GM18861 (cell line): ENCODE measurements around the gene ATP11A.

Source experiments
- ATAC-seq: cut with Tn5 transposase; IDR thresholded peaks from one replicate; pipeline ENCODE4 v1.9.1; 2021; ENCODE audit not compliant: unreplicated experiment

The ATP11A gene

DNA sequence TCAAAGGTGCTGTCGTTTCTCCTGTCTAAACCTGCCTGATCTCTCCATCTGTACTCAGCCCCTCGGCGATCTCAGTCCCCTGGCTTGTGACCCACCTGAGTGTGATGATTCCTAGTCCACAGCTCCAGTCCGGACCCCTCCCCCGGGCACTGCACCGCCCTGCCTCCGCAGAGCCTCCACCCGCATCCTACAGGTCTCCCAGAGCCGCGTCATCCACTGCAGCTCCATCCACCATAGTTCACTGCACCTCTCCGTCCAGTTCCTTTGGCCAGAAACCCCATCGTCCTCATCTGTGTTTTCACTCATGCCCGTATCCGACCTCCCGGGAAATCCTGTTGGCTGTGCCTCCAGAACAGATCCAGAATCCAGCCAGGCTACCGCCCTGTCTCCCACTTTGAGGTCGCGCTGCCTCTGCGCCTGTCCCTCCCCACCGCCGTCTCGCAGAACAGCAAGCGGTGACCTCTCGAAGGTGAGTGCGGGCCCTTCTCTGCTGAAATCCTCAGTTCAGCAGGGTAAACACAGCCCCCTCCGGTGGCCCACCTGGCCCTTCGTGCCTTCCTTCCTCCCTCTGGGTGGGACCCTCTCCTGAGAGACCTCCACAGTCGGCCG, 227.3 kb downstream of the ATP11A start:
- no peak for ATAC-seq

DNA sequence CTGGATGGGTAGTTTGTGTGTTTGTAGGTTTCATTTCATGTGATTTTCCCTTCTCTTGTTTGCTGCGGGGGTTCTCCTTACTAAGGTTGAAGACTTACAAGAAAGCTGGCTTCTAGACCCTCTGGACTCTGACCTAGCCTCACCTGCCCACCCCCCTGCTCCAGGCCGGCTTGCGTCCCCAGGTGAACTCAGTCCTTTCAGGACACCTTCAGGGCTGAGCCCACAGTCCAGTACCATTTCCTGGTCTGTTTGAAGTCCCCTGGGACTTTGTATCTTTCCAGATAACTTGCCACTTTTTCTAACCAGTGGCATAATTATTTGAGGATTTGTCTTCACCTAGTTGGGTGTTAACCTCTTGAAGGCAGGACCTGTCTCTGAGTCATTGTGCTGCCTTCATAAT, 227.9 kb downstream of the ATP11A start:
- ATAC-seq = no peak

DNA sequence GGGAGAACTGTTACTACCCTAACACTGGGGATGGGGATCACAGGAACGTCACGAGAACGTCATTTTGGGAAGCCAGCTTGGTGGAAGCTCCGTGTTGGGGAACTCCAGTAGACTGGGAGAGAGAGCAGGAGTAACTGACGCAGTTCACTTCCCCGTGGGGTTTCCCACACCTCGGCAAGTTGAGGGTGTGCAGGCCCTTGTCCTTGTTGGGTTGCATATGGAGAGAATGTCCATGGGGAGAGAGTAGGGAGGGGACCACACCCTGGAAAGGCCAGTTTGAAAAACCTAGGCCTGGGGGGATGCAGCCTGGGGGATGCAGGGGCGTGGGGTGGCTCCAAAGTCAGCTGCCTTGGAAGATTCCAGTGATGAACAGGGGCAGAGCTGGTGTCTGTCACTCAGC, 228.4 kb downstream of the ATP11A start:
- no peak for ATAC-seq

DNA sequence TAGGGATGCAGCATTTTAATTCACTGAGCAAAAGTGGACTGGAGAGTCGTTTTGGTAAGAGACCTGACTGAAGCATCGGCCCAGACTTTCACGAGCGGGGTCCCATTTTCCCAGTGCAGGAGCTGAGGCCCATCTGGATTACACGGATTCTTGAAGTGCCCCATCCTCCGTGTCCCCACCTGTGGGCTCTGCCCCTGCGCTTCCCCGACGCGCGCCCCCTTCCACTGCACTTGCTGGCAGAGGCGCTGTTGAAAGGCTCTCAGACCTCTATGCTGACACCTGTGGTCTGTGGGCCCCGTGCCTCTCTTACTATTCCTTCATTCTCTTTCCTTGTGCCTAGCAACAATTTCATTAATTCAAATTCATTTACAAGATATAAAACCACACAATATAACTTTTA, 228.9 kb downstream of the ATP11A start:
- no peak for ATAC-seq

DNA sequence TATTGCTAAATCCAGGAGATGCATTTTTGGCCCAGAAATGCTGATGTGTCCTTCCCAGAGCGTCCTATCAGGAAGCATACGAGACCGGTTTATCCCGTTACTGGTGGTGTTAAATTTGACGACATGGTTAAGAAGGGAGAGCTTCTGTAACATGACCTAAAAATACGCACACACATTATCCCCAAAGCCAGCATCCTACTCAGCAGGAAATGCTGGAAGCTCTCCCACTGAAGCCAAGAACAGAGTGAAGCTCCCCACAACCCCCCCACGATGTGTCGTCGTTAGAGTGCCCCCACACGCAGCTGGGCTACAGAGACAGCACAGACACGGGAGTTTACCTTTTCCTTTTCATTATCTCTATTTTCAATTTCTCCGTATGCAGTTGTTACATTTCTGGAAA, 234.1 kb downstream of the ATP11A start:
- ATAC-seq = no peak

DNA sequence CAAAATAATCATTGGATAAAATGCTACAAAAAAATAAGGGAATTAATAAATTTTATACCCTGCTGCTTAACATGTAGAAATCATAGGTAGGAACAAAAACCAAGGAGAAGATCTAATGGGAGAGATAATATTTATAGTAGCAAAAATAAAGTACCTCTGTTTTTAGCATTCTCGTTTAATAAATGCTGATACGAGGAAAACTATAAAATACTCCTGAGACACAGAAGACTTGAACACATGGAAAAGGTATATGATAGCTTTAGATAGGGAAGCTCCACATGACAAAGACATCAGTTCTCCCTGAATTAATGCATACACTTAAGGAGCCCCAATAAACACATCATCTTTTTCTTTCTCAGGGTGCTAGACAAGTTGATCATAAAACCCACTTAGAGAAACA, 234.5 kb downstream of the ATP11A start:
- ATAC-seq = no peak

DNA sequence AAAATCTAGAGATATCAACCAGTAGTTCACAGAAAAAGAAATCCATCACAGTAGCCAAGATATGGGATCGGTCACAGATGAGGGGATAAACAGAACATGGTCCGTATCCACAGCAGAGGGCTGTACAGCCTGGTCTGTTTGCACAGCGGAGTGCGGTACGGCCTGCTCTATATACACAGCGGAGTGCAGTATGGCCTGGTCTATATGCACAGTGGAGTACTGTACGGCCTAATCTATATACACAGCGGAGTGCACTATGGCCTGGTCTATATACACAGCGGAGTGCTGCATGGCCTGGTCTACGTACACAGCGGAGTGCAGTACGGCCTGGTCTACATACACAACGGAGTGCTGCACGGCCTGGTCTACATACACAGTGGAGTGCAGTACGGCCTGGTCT, 236.2 kb downstream of the ATP11A start:
- ATAC-seq = no peak

DNA sequence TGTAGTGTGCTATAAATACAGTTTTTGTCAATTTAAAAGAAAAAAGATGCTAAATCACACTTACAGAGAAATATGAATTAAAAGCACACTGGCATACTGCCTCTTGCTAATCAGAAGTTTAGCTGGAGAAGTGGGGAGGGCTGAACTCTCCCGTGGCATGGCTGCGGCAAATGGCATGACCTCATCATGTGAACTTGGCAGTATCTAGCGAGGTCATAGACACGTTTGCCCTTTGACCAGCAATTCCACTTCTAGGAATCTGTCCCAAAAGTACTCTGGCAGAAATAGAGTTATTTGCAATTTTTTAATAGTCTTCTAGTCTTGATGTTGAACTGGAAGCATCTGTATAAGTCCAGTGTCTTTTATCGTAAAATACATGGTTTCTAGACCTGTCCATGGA, 237.2 kb downstream of the ATP11A start:
- ATAC-seq = no peak

DNA sequence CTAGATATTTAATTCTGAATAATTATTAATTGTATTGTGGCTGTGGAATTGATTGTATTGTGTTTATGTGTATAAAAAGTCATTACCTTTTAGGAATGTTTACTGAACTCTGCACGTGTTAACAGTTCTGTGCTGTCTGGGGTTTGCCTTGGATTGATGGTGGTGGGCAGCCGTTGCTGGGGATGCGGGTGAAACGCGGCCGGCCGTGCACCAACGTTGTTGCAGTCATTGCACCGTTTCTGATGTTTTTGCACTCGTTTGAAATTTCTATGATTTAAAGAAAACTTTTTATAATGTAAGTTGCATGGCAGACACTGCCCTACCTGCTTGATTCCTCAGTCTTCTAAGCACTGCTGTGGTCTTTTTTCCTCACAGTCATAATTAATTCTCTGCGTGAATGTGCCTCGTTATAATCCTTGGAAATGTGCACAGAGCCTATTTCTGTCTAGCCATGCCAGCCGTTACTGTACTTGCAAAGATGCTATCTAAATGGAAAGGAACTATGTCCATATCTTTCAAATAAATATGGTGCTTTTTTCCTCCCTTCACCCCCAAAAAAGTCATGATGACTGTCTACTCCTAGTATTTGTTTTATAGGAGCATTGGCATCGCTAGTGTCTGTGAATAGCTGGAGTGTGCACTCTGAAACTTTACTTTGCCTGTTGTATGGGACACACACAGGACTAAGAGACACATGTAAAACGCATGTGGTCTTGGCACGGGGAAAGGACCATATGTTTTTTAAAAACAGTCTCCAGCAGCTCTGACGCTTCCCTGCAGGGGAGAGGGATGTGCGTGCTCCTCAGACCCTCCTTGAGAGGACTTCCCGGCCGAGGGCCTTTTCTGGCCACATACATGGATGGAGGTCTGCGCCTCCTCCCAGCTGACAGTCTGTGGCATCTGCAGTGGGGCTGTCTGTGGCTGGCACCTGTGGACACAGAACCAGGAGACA, 238.5 kb downstream of the ATP11A start:
- ATAC-seq = no peak

DNA sequence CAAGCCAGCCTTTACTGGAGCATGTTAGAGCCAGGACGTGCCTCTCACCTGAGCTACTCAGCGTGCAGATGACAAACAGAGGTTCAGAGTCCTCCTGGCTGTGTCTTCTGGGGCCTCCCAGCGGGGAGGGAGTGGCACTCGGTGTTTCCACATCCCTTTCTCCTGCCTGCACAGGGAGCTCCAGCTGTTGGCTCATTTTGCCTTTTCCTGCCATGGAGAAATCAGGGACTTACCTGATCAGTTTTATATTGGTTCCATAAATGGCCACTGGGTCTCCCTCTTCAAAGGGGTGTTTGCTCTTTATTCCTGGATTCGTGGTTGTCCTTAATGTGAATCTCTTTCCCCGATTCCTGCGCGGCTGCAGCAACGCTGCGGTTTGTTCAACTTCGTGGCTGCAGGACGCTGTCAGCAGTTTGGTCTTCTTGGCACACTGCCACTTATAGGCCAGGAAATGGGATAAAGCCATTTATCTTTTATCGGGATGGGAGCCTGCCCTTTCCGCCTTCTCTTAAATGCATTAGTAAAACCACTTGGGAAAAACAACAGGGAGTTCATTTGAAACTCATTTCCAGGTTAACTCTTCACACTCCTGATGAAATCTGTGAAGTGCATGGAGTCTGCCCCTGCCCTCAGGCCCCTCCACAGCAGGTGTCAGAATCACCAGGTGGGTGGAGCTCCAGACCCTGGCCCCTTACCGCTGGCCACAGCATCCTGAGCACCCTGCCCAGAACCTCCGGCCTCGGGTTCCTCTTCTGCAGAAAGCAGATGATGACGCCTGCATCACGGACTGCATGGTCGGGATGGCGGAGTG, 239.3 kb downstream of the ATP11A start:
- no peak for ATAC-seq

DNA sequence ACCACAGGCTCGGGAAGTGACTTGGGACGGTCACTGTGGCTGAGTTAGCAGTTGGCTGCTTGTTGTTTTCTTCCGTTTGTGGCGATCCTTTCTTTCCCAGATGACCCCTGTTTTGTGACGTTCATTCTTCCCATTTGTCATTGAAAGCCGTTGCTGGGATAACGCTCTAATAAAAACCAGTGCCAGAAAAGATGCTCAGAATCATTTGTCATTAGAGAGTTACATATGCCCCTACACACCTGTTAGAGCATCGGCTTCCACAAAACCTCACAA, 239.9 kb downstream of the ATP11A start:
- ATAC-seq = no peak

DNA sequence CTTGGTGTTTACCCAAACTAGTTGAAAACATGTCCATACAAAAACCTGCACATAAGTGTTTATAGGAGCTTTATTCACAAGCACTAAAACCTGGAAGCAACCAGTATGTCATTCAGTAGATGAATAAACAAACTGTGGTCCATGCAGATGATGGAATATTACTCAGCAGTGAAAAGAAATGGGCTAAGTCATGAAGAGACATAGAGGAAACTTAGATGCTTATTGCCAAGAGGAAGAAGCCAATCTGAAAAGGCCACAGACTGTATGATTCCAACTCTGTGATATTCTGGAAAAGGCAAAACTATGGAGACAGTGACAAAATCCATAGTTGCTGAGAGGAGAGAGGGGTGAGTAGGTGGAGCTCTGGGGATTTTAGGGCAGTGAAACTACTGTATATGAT, 240.4 kb downstream of the ATP11A start:
- ATAC-seq = no peak

DNA sequence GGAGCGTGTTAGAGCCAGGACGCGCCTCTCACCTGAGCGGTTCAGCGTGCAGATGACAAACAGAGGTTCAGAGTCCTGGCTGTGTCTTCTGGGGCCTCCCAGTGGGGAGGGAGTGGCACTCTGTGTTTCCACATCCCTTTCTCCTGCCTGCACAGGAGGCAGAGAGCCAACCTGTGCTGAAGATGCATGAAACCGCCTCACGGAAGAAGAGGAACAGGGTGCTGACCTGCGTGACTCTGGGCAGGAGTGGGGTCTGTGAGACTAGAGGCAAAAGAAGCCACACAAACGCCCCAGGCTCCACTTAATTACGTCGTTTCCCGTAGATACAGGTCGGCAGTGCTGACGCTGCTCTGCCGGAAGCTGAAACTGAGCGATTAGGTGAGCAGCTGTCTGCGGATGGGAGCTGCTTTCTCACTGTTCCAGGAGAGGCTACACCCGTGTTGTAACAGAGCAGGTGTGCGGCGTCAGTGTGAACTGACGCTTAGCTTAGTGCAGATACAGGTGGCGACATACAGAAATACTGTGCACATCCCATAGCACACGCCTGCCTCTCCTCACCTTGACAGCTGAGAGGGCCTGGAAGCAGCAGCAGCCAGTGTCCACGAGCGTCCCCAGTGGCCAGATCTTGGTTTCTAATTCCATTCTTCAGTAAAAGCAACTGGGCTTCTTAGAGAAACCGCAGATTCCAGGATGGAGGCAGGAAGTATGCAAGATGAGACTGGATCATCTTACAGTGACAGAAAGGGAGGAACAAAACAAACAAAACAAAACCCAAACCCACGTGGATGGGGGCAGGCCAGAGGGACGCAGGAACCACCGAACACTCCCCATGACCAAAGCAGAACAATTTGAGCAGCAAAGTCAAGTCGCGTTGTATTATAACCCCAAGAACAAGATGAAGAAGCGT, 241.4 kb downstream of the ATP11A start:
- ATAC-seq = no peak

DNA sequence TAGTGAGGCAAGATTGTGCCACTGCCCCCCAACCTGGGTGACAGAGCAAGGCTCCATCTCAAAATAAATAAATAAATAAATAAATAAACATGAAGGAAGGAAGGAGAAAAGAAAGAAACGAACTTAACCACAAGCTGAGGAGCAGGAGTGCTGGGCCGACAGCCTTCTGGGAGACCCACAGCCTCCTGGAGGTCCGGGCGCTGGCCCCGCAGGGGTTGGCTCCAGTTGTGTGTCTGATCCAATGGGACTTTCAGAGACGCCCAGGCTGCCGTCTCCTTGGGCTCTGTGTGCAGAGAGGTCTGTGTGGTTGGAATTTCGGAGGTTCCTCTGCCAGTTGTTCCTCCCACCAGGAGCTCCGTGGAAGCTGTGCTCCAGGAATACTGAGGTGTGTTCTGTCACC, 243.1 kb downstream of the ATP11A start:
- ATAC-seq = no peak

DNA sequence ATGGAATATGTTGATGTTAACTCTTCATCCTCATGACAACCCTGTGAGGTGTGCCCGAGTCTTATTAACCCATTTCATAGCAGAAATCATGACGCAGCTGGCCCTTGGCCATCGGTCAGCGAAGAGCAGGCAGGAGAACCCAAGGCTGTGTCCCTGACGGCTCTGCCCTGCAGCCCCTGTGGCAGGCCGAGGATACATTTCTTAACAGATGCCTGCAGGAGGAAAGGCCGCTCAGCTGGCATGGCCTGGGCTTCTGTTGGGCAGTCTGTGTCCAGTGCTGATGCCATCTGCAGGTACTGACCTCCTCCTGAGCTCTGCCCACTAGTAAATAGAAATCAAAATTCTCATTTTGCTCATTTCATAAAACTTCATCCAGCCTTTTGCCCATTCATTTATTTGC, 243.8 kb downstream of the ATP11A start:
- ATAC-seq = no peak

DNA sequence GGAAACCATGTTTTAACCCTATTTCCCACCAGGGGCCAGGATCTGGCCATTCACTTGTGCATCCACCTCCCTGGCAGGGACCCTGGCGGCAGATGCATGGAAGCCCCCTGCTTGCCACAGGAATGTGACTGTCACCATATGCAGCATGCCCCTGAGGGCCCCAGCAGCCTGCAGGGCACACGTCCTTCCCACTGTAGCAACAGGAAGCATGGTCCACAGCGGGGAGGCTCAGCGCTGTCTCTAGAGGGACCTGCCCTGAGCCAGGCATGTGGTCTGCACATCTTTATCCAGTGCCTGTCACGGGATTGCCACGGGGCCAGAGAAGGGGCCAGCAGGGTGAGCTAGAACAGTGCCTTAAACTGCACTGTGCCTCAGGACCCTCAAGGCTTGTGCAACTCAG, 244.2 kb downstream of the ATP11A start:
- no peak for ATAC-seq
